Calu3 (cell line): ENCODE results near the gene COX14. TPM values are rescaled to one million over a fixed set of nuclear protein-coding genes. Genes with fewer than 3 reads are reported as not detected.

Experiments used
- BruUV-seq: library from RNA; stranded (reverse); fragments of 400-500 nt; replicated peaks from 2 replicates; lab custom pipeline; 2021; lab: Mats Ljungman, UMichigan
- CTCF ChIA-PET: fragments of 300-600 bp; sonication (Branson Sonifier 250); formaldehyde crosslinking; loops from one replicate; lab custom pipeline; 2022; ENCODE audit warnings: antibody characterized with exemption; lab: Charles Lee
- DNase-seq: peaks from one replicate; pipeline ENCODE4 v3.0.0; 2022
- H3K27ac Mint-ChIP-seq: one replicate; pipeline ENCODE4 v1.8.0; 2022; ENCODE audit warnings: mixed read lengths; ENCODE audit not compliant: unreplicated experiment
- H3K27me3 Mint-ChIP-seq: one replicate; pipeline ENCODE4 v1.8.0; 2022; ENCODE audit warnings: mixed read lengths; ENCODE audit not compliant: unreplicated experiment
- H3K36me3 Mint-ChIP-seq: one replicate; pipeline ENCODE4 v1.8.0; 2022; ENCODE audit warnings: mild to moderate bottlenecking, moderate library complexity, mixed read lengths; ENCODE audit not compliant: insufficient read depth, unreplicated experiment
- H3K4me1 Mint-ChIP-seq: one replicate; pipeline ENCODE4 v1.8.0; 2022; ENCODE audit warnings: mild to moderate bottlenecking, low read depth, mixed read lengths; ENCODE audit not compliant: unreplicated experiment
- H3K4me3 Mint-ChIP-seq: one replicate; pipeline ENCODE4 v1.8.0; 2022; ENCODE audit warnings: mild to moderate bottlenecking, low read depth, moderate library complexity, mixed read lengths; ENCODE audit not compliant: unreplicated experiment
- H3K9me3 Mint-ChIP-seq: one replicate; pipeline ENCODE4 v1.8.0; 2022; ENCODE audit warnings: low read depth, mixed read lengths; ENCODE audit not compliant: unreplicated experiment
- intact Hi-C: fragments of 100-400 bp; cut with micrococcal nuclease; formaldehyde crosslinking; loops from one replicate; pipeline ENCODE4 v1.10.0; 2022; ENCODE audit not compliant: unreplicated experiment
- total RNA-seq: library from RNA; stranded (reverse); gene quantifications from 2 replicates; pipeline ENCODE4 v1.2.3, GENCODE V29; 2022
- TF ChIP-seq, protein P1 (sequence below): fragments of 200-600 bp; IDR thresholded peaks from one replicate; pipeline ENCODE4 v1.8.0; 2022; ENCODE audit warnings: antibody characterized with exemption; ENCODE audit not compliant: unreplicated experiment

COX14 gene
- total RNA-seq, 1 experiment from 2014 or later: 37.1 TPM

DNA sequence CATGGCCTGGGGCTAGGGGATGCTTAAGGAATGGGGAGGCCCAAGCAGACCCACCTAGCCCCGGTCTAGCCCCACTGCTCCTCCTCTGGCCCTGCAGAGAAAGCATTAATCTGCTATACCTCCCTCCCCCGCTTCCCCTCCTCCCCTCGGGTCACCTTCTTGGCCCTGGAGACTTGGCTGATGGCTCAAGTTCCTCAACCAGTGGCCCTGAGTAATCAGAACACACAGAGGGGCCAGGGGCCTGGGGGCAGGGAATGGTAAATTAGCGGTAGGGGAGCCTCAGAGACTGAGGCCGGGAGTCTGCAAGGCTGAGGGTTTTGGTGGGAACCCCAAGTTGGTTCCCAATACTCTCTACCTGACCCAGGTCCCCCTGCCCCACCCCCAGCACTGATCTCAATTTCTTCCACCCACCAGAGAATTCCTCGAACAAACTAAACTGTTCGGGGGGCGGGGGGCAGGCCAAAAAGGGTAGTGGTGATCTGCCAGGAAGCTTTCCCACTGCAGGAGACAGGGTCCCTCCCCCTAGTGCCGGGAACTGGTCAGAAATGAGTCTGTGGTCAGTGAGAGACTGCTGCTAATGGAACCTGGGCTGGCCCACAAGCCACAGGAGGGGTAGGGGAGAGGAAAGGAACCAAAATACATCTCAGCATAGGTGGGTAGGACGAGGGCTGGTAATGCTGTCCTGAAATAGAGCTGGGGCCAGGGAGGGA is 39.7 kb upstream of the COX14 start:
- H3K4me1 Mint-ChIP-seq: peaks cover 17% of the 10 kb centered on the region
- no peaks in the 10 kb centered on the region for H3K27me3 Mint-ChIP-seq
- BruUV-seq: no TSS peak
- CTCF ChIA-PET: interaction anchor here (0.9 kb wide), 1 partner anchor 13 kb away, joined by 3 read pairs; the partner anchor contains the start of gene SMARCD1
- no peaks in the 10 kb centered on the region for H3K9me3 Mint-ChIP-seq
- H3K36me3 Mint-ChIP-seq: peaks cover 10% of the 10 kb centered on the region
- DNase-seq: no peak
- no peak overlapping the region for H3K27ac Mint-ChIP-seq
- intact Hi-C loops: loop anchor here (5.0 to 10.0 kb wide), 2 partner anchors 205 to 242 kb away; no protein-coding TSS in a partner anchor
- H3K4me3 Mint-ChIP-seq: no peak overlapping the region
- TF ChIP-seq, protein P1, sequence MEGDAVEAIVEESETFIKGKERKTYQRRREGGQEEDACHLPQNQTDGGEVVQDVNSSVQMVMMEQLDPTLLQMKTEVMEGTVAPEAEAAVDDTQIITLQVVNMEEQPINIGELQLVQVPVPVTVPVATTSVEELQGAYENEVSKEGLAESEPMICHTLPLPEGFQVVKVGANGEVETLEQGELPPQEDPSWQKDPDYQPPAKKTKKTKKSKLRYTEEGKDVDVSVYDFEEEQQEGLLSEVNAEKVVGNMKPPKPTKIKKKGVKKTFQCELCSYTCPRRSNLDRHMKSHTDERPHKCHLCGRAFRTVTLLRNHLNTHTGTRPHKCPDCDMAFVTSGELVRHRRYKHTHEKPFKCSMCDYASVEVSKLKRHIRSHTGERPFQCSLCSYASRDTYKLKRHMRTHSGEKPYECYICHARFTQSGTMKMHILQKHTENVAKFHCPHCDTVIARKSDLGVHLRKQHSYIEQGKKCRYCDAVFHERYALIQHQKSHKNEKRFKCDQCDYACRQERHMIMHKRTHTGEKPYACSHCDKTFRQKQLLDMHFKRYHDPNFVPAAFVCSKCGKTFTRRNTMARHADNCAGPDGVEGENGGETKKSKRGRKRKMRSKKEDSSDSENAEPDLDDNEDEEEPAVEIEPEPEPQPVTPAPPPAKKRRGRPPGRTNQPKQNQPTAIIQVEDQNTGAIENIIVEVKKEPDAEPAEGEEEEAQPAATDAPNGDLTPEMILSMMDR: no peak

DNA sequence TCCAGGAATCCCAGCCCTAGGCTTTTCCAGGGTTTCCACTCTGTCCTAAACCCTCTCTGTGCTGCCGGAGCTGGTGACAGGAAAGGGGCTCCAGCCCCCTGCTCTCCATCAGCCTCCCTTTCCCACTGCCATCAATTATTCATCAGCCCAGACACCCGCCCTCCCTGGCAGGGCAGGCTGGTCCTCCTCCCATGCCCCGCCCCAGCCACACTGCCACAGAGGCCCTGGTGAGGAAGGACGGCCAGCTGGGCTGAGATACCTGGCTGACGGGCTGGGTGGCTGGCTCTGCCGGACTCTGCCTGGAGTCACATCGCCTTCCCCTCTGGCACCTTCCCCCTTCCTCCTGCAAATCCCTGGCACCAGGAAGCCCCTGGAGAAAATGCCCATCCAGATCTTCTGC is 38.8 kb upstream of the COX14 start:
- no peak for DNase-seq
- no peak overlapping the region for H3K27ac Mint-ChIP-seq
- H3K27me3 Mint-ChIP-seq: no peaks in the 10 kb centered on the region
- no peaks in the 10 kb centered on the region for H3K9me3 Mint-ChIP-seq
- peaks cover 10% of the 10 kb centered on the region for H3K36me3 Mint-ChIP-seq
- H3K4me3 Mint-ChIP-seq: no peak overlapping the region
- BruUV-seq: no TSS peak
- peaks cover 17% of the 10 kb centered on the region for H3K4me1 Mint-ChIP-seq
- TF ChIP-seq, protein P1: no peak
- CTCF ChIA-PET: no interaction called here
- intact Hi-C loops: loop anchor here (5.0 to 10.0 kb wide), 2 partner anchors 206 to 242 kb away; no protein-coding TSS in a partner anchor

DNA sequence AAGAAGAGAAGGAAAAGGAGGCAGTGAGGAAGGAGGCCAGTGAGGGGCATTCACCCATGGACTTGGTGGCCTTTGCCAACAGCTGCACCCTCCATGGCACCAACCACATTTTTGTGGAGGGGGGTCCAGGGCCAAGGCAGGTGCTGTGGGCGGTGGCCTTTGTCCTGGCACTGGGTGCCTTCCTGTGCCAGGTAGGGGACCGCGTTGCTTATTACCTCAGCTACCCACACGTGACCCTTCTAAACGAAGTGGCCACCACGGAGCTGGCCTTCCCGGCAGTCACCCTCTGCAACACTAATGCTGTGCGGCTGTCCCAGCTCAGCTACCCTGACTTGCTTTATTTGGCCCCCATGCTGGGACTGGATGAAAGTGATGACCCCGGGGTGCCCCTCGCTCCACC is 38.3 kb upstream of the COX14 start:
- Mint-ChIP-seq H3K9me3 (no peaks in the 10 kb centered on the region), H3K4me1 (peaks cover 17% of the 10 kb centered on the region), H3K27me3 (no peaks in the 10 kb centered on the region), H3K36me3 (peaks cover 10% of the 10 kb centered on the region), H3K27ac (no peak overlapping the region), H3K4me3 (no peak overlapping the region)
- CTCF ChIA-PET: no interaction called here
- TF ChIP-seq, protein P1: no peak
- intact Hi-C loops: loop anchor here (5.0 to 10.0 kb wide), 2 partner anchors 206 to 241 kb away; no protein-coding TSS in a partner anchor
- BruUV-seq: no TSS peak
- DNase-seq: no peak

DNA sequence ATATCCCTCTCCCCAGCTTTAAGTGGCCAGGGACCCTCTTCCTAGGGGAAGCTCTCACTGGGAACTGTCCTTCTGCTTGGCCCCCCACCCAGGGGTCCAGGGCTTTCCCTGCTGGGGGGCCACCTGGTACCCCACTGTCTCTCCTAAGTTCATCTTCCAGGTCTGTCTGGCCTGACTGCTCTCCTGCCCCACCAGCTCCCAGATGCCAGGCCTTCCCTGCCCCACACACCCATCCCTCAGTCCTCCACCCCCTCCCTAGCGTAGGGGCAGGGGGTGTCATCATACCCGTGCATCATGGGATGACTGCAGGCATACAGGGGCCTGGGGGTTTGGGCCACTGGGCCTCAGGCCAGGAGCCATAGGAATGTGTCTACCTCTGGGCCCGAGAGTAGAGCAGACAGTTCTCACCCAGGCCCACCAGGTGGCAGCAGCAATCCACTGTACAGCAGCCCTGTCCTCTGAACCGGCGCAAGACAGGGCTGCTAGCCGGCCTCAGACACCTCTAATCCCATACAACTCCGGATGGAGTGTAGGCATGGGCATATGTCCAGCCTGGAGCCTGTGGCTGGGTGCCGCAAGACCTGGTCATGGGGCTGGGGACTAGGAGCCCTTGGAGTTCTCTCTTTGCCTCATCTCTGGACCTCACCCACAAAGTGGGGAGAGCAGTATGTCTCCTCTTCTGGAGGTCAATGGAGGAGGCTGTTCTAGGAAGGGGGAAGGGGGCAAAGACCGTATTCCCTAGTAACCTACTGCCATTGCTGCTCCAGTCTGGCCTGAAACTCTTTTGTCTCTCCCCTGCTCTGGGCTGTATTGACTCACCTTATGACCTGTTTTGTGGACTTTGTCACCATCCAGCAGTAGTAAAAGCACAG is 36.9 kb upstream of the COX14 start:
- DNase-seq: peak; percentile 85
- Mint-ChIP-seq H3K36me3 (peaks cover 10% of the 10 kb centered on the region), H3K27ac (no peak overlapping the region), H3K27me3 (no peaks in the 10 kb centered on the region), H3K4me1 (peaks cover 11% of the 10 kb centered on the region), H3K9me3 (no peaks in the 10 kb centered on the region), H3K4me3 (no peak overlapping the region)
- intact Hi-C loops: loop anchor here (5.0 to 10.0 kb wide), 3 partner anchors 102 to 240 kb away; no protein-coding TSS in a partner anchor
- TF ChIP-seq, protein P1: peak; percentile 63
- CTCF ChIA-PET: interaction anchor here (0.6 kb wide), 1 partner anchor 268 kb away, joined by 3 read pairs; no protein-coding TSS in a partner anchor
- no TSS peak for BruUV-seq
